Fibroblast of villous mesenchyme (primary cell): ENCODE measurements around the gene COX19. TPM values are rescaled to one million over a fixed set of nuclear protein-coding genes. Genes with fewer than 3 reads are reported as not detected.

ENCODE experiments used
- DNase-seq: peaks from one replicate; pipeline ENCODE4 v3.0.0-alpha.2; 2010; ENCODE audit warnings: low read depth
- H3K4me3 ChIP-seq: 2 replicates; pipeline ENCODE4 v1.5.1; 2011; ENCODE audit warnings: low read depth, mild to moderate bottlenecking, low read length
- CTCF ChIP-seq: IDR thresholded peaks from 2 replicates; pipeline ENCODE4 v1.5.1; 2012; ENCODE audit warnings: low read depth, mild to moderate bottlenecking, low read length; ENCODE audit not compliant: insufficient read depth
- total RNA-seq: library from RNA; depleted of rRNA; stranded (reverse); fragments of >200 nt; gene quantifications from 2 replicates; pipeline ENCODE4 v1.2.3, GENCODE V29; 2012

COX19 gene
- total RNA-seq, 1 donor = 8.2 TPM

DNA sequence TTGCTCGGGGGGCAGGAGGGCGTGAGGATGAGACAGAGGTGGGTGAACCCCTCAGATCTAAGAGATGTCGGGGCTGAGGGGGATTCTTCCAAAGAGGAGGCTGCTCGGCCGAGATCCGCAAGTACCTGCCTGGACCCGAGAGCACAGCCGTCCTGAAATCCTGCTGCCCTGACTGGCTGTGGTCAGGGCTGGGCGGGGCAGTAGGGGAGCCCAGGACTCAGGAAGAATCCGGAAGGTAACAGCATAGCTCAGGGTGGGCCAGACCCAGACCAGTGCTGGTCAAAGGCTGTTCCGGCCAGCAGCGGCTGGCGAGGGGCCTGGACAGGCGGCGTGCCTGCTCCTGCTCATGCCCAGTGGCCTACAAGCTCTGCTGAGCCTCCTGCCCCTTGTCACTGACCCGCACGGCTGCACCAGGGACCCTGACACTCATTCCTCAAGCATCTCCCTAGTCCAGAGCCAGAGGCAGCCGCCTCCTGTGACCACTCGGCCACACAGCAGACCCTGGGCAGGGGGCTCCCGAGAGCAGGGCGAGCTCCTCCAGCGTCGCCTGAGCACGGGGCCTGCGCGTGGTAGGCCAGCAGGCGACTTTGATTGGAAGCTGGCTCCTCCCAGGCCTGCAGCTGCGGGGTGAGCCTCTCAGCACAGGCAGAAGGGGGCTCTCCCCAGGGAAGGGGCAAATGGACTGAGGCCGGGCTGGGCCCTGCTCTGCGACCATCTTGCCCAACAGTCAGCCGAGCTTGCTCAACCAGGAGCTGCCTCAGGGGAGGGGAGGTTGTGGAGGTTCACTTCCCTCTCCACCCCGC lies 17.7 kb downstream of the COX19 start:
- DNase-seq = no peak
- H3K4me3 ChIP-seq = no peak overlapping the region
- TF ChIP-seq CTCF = no peak

DNA sequence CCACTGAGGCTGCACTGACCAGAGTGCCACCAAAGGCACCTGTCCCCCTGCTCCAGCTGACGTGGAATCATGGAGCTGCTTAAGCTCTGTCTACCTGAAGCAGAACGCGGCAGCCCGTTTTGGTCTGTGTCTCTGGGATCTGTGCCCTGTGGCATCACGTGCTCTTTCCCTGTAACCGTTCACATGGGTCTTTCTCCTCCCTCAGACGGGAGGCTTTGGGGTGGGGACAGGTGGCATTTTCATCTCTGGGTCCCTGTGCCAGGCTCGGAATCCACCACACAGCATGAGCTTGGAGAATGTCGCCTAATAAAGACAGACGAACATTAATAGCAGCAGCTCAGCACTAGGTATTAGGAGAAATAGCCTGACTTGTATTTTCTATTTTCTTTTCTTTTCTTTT lies 19.3 kb downstream of the COX19 start:
- no peak for TF ChIP-seq CTCF
- no peak overlapping the region for H3K4me3 ChIP-seq
- no peak for DNase-seq

GRCh38 chr7:954330-955238 lies 20.8 kb downstream of the COX19 start, which contains the start of gene ADAP1:
Gene ADAP1, minus strand, starts transcription at chr7:954680. Its CDS starts 203 bp downstream, at chr7:954477.
- peak; percentile 48 for DNase-seq
- TF ChIP-seq CTCF = no peak
- peak within 1 kb of the TSS; percentile 47 for H3K4me3 ChIP-seq

- H3K4me3 ChIP-seq = peak overlapping the region; percentile 47
- no peak for TF ChIP-seq CTCF
- no peak for DNase-seq
Observed at GRCh38 chr7:953547-954327, 21.6 kb downstream of the COX19 start.

- H3K4me3 ChIP-seq = no peak overlapping the region
- DNase-seq = no peak
- no peak for TF ChIP-seq CTCF
Observed at GRCh38 chr7:952548-953441, 22.6 kb downstream of the COX19 start.
